NCI-H748 (cell line): ENCODE results near the gene PIK3R4.

ENCODE experiments used
- DNase-seq: peaks from one replicate; lab custom pipeline; 2025; ENCODE audit not compliant: unreplicated experiment; lab: John Stamatoyannopoulos, UW

The PIK3R4 gene

GRCh38 chr3:130743354-130743753 lies 3.3 kb downstream of the PIK3R4 start:
- no peak for DNase-seq

GRCh38 chr3:130741946-130742610 lies 4.6 kb downstream of the PIK3R4 start:
- DNase-seq, result no peak

- DNase-seq, result no peak
These were observed 6.8 kb downstream of the PIK3R4 start for GRCh38 chr3:130739848-130740247.

GRCh38 chr3:130738241-130738640 lies 8.4 kb downstream of the PIK3R4 start:
- no peak for DNase-seq

- no peak for DNase-seq
These were observed 9.0 kb downstream of the PIK3R4 start for GRCh38 chr3:130737622-130738021.

GRCh38 chr3:130733236-130733875 lies 13.3 kb downstream of the PIK3R4 start:
- DNase-seq, result no peak

GRCh38 chr3:130732501-130732900 lies 14.1 kb downstream of the PIK3R4 start:
- DNase-seq, result no peak

- DNase-seq, result no peak
These were observed 14.8 kb downstream of the PIK3R4 start for GRCh38 chr3:130731817-130732216.

- DNase-seq, result no peak
These were observed 17.5 kb downstream of the PIK3R4 start for GRCh38 chr3:130729154-130729553.

GRCh38 chr3:130728037-130728436 lies 18.6 kb downstream of the PIK3R4 start:
- DNase-seq, result no peak

- no peak for DNase-seq
These were observed 20.9 kb downstream of the PIK3R4 start for GRCh38 chr3:130725746-130726145.

GRCh38 chr3:130715616-130716015 lies 31.0 kb downstream of the PIK3R4 start:
- DNase-seq, result no peak

GRCh38 chr3:130712718-130713423 lies 33.8 kb downstream of the PIK3R4 start:
- DNase-seq, result no peak

GRCh38 chr3:130711565-130712324 lies 34.9 kb downstream of the PIK3R4 start:
- DNase-seq, result no peak

GRCh38 chr3:130709671-130710070 lies 37.0 kb downstream of the PIK3R4 start:
- no peak for DNase-seq

GRCh38 chr3:130707902-130708601 lies 38.6 kb downstream of the PIK3R4 start:
- DNase-seq, result no peak

GRCh38 chr3:130705501-130705900 lies 41.1 kb downstream of the PIK3R4 start:
- peak; percentile 1 for DNase-seq

- no peak for DNase-seq
These were observed 43.6 kb downstream of the PIK3R4 start for GRCh38 chr3:130702985-130703384.

GRCh38 chr3:130700541-130700940 lies 46.1 kb downstream of the PIK3R4 start:
- no peak for DNase-seq

GRCh38 chr3:130699765-130700164 lies 46.9 kb downstream of the PIK3R4 start:
- peak; percentile 10 for DNase-seq

GRCh38 chr3:130693314-130693713 lies 53.3 kb downstream of the PIK3R4 start:
- DNase-seq, result no peak
